Liver (tissue), 9 donors: ENCODE data around the gene SMOC2. TPM values are rescaled to one million over a fixed set of nuclear protein-coding genes. Genes with fewer than 3 reads are reported as not detected.

Experiments
- DNase-seq: peaks from one replicate; pipeline ENCODE4 v3.0.0-alpha.2; 2017; ENCODE audit warnings: low spot score
- H3K27ac ChIP-seq, 2 donors: one replicate each; pipeline ENCODE4 v1.7.0; 2013; ENCODE audit warnings: inconsistent platforms in 2 of 2, low read length in 2 of 2, control low read depth in 1 of 2, low read depth in 1 of 2, mild to moderate bottlenecking in 1 of 2
- H3K27me3 ChIP-seq, 4 donors: one replicate each; pipeline versions ENCODE4 v1.6.1 to v1.7.0; 2013; ENCODE audit warnings: low read length in 3 of 4, inconsistent platforms in 1 of 4, mild to moderate bottlenecking in 1 of 4, moderate library complexity in 1 of 4; ENCODE audit not compliant: control insufficient read depth in 4 of 4, insufficient read depth in 4 of 4
- H3K36me3 ChIP-seq, 4 donors: one replicate each; pipeline versions ENCODE4 v1.6.1 to v1.7.0; 2013; ENCODE audit warnings: low read length in 3 of 4, mild to moderate bottlenecking in 3 of 4, low read depth in 1 of 4, moderate library complexity in 1 of 4; ENCODE audit not compliant: control insufficient read depth in 4 of 4, insufficient read depth in 3 of 4
- H3K4me1 ChIP-seq, 4 donors: one replicate each; pipeline versions ENCODE4 v1.6.1 to v1.7.0; 2013; ENCODE audit warnings: low read length in 3 of 4, mild to moderate bottlenecking in 3 of 4, moderate library complexity in 1 of 4; ENCODE audit not compliant: control insufficient read depth in 4 of 4, insufficient read depth in 4 of 4
- H3K4me3 ChIP-seq, 3 donors: one replicate each; pipeline versions ENCODE4 v1.6.1 to v1.7.0; 2013; ENCODE audit warnings: low read length in 3 of 3, control low read depth in 1 of 3, low read depth in 1 of 3, mild to moderate bottlenecking in 1 of 3
- H3K9ac ChIP-seq, 2 donors: one replicate each; pipeline ENCODE4 v1.7.0; 2013; ENCODE audit warnings: low read length in 2 of 2, mild to moderate bottlenecking in 2 of 2, moderate library complexity in 2 of 2, control low read depth in 1 of 2, low read depth in 1 of 2
- H3K9me3 ChIP-seq, 4 donors: one replicate each; pipeline versions ENCODE4 v1.6.1 to v1.7.0; 2013; ENCODE audit warnings: low read length in 3 of 4; ENCODE audit not compliant: control insufficient read depth in 4 of 4
- EGR1 ChIP-seq, 2 donors: IDR thresholded peaks; 2 replicates each; pipeline ENCODE4 v1.6.1; 2016 to 2018; ENCODE audit warnings: antibody characterized with exemption in 2 of 2, low read depth in 2 of 2
- FOXA1 ChIP-seq: IDR thresholded peaks from 2 replicates; pipeline ENCODE4 v1.6.1; 2016; ENCODE audit warnings: antibody characterized with exemption
- FOXA2 ChIP-seq: IDR thresholded peaks from 2 replicates; pipeline ENCODE4 v1.6.1; 2016; ENCODE audit warnings: antibody characterized with exemption
- GABPA ChIP-seq, 2 donors: IDR thresholded peaks in 1 of 2; conservative IDR thresholded peaks in 1 of 2; 2 replicates each; pipeline ENCODE4 v1.6.1; 2016; ENCODE audit warnings: antibody characterized with exemption in 2 of 2, mild to moderate bottlenecking in 1 of 2, moderate library complexity in 1 of 2
- HNF4A ChIP-seq, 2 donors: conservative IDR thresholded peaks; 2 replicates each; pipeline ENCODE4 v1.6.1; 2016; ENCODE audit warnings: antibody characterized with exemption in 2 of 2, mild to moderate bottlenecking in 2 of 2
- HNF4G ChIP-seq: IDR thresholded peaks from 2 replicates; pipeline ENCODE4 v1.6.1; 2016; ENCODE audit warnings: antibody characterized with exemption
- JUND ChIP-seq, 2 donors: IDR thresholded peaks; 2 replicates each; pipeline ENCODE4 v1.6.1; 2016; ENCODE audit warnings: antibody characterized with exemption in 2 of 2
- NR2F2 ChIP-seq: IDR thresholded peaks from 2 replicates; pipeline ENCODE4 v1.6.1; 2016; ENCODE audit warnings: antibody characterized with exemption
- RAD21 ChIP-seq, 2 donors: IDR thresholded peaks; 2 replicates each; pipeline ENCODE4 v1.6.1; 2016; ENCODE audit warnings: antibody characterized with exemption in 2 of 2, mild to moderate bottlenecking in 2 of 2
- RXRA ChIP-seq, 2 donors: IDR thresholded peaks; 2 replicates each; pipeline ENCODE4 v1.6.1; 2017 to 2018; ENCODE audit warnings: antibody characterized with exemption in 2 of 2, mild to moderate bottlenecking in 1 of 2
- SP1 ChIP-seq: IDR thresholded peaks from 2 replicates; pipeline ENCODE4 v1.6.1; 2018; ENCODE audit warnings: antibody characterized with exemption, mild to moderate bottlenecking
- TAF1 ChIP-seq: conservative IDR thresholded peaks from 2 replicates; pipeline ENCODE4 v1.6.1; 2016; ENCODE audit warnings: antibody characterized with exemption, mild to moderate bottlenecking
- YY1 ChIP-seq: IDR thresholded peaks from 2 replicates; pipeline ENCODE4 v1.6.1; 2016; ENCODE audit warnings: antibody characterized with exemption, mild to moderate bottlenecking
- WGBS: extraction: QIAGEN DNeasy Blood & Tissue Kit; methylation state at CpG from one replicate; pipeline ENCODE4 v1.1.7; 2013; 5-methylcytosine and 5-hydroxymethylcytosine counted together
- polyA plus RNA-seq, 2 donors: library from polyadenylated mRNA; stranded (reverse) in 1 of 2; unstranded in 1 of 2; fragments of 200-250 nt in 1 of 2; fragments of >200 nt in 1 of 2; fragmentation: Nextera tagmentation in 1 of 2; extraction: Ambion mirVana in 1 of 2; gene quantifications; one replicate each; pipeline versions ENCODE4 v1.2.1 to v1.2.3, GENCODE V29; 2013 to 2015
- total RNA-seq, 2 donors: library from RNA; depleted of rRNA; stranded (reverse); fragments of >200 nt; gene quantifications; one replicate each; pipeline ENCODE4 v1.2.3, GENCODE V29; 2014
- TF ChIP-seq, protein P1 (sequence below): IDR thresholded peaks from 2 replicates; pipeline ENCODE4 v1.6.1; 2016; ENCODE audit warnings: antibody characterized with exemption
- TF ChIP-seq, protein P2 (sequence below): IDR thresholded peaks from 2 replicates; pipeline ENCODE4 v1.6.1; 2016; ENCODE audit warnings: antibody characterized with exemption
- TF ChIP-seq, protein P3 (sequence below): IDR thresholded peaks from 2 replicates; pipeline ENCODE4 v1.6.1; 2016; ENCODE audit warnings: antibody characterized with exemption
- TF ChIP-seq, protein P4 (sequence below): IDR thresholded peaks from 2 replicates; pipeline ENCODE4 v1.6.1; 2016; ENCODE audit warnings: antibody characterized with exemption, mild to moderate bottlenecking
- TF ChIP-seq, protein P5 (sequence below): fragments of 150-350 bp; IDR thresholded peaks from 2 replicates; pipeline ENCODE4 v1.5.1; 2017; ENCODE audit warnings: improper control_type of control experiment, low read depth, low read length; ENCODE audit not compliant: missing input control
- donor health status: healthy.
- donor health status: healthy.
- donor health status: healthy.
- donor health status: healthy.
- donor health status: healthy.

Gene SMOC2
- total and polyA plus RNA-seq, 4 donors, result 0.23 to 1.9 (median 1.1) TPM

DNA sequence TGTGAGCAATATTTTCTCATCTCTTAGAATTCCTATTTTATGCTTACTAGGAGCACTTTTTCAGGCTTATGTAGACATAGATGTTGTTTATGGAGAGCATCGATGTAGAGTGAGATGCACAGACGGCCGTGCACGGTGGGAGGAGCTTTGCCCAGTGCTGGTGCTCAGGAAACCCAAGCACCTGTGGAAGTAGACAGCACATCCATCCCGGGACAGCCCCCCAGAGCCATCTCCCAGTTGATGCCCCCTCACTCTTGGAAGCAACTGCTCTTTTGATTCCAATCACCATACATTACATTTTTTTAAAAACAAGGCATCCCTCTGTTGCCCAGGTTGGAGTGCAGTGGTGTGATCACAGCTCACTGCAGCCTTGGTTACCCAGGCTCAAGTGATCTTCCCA is 143.7 kb downstream of the SMOC2 start:
- Histone ChIP-seq H3K27ac (no peak overlapping the region), H3K4me3 (no peak overlapping the region), H3K9me3 (no peaks in the 10 kb centered on the region), H3K4me1 (no peaks in the 10 kb centered on the region), H3K36me3 (no peaks in the 10 kb centered on the region), H3K27me3 (peaks cover 0 to 4% (median 1%) of the 10 kb centered on the region in 4 donors), H3K9ac (no peak overlapping the region)
- TF ChIP-seq, protein P1, sequence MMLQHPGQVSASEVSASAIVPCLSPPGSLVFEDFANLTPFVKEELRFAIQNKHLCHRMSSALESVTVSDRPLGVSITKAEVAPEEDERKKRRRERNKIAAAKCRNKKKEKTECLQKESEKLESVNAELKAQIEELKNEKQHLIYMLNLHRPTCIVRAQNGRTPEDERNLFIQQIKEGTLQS, result no peak
- TF ChIP-seq SP1, result no peak
- TF ChIP-seq RAD21 (IDR thresholded peaks at IDR 0.05), result no peak
- TF ChIP-seq NR2F2, result no peak
- no peak for TF ChIP-seq TAF1
- TF ChIP-seq, protein P2, sequence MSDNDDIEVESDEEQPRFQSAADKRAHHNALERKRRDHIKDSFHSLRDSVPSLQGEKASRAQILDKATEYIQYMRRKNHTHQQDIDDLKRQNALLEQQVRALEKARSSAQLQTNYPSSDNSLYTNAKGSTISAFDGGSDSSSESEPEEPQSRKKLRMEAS, result no peak
- TF ChIP-seq EGR1 (IDR thresholded peaks at IDR 0.05; ENCODE audit: low read depth in 2 of 2), result no peak
- no peak for TF ChIP-seq GABPA (IDR thresholded peaks at IDR 0.05 in 1 of 2, conservative IDR thresholded peaks at IDR 0.05 in 1 of 2)
- TF ChIP-seq FOXA1, result no peak
- no peak for TF ChIP-seq FOXA2
- TF ChIP-seq, protein P3, sequence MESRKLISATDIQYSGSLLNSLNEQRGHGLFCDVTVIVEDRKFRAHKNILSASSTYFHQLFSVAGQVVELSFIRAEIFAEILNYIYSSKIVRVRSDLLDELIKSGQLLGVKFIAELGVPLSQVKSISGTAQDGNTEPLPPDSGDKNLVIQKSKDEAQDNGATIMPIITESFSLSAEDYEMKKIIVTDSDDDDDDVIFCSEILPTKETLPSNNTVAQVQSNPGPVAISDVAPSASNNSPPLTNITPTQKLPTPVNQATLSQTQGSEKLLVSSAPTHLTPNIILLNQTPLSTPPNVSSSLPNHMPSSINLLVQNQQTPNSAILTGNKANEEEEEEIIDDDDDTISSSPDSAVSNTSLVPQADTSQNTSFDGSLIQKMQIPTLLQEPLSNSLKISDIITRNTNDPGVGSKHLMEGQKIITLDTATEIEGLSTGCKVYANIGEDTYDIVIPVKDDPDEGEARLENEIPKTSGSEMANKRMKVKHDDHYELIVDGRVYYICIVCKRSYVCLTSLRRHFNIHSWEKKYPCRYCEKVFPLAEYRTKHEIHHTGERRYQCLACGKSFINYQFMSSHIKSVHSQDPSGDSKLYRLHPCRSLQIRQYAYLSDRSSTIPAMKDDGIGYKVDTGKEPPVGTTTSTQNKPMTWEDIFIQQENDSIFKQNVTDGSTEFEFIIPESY, result no peak
- TF ChIP-seq, protein P4, sequence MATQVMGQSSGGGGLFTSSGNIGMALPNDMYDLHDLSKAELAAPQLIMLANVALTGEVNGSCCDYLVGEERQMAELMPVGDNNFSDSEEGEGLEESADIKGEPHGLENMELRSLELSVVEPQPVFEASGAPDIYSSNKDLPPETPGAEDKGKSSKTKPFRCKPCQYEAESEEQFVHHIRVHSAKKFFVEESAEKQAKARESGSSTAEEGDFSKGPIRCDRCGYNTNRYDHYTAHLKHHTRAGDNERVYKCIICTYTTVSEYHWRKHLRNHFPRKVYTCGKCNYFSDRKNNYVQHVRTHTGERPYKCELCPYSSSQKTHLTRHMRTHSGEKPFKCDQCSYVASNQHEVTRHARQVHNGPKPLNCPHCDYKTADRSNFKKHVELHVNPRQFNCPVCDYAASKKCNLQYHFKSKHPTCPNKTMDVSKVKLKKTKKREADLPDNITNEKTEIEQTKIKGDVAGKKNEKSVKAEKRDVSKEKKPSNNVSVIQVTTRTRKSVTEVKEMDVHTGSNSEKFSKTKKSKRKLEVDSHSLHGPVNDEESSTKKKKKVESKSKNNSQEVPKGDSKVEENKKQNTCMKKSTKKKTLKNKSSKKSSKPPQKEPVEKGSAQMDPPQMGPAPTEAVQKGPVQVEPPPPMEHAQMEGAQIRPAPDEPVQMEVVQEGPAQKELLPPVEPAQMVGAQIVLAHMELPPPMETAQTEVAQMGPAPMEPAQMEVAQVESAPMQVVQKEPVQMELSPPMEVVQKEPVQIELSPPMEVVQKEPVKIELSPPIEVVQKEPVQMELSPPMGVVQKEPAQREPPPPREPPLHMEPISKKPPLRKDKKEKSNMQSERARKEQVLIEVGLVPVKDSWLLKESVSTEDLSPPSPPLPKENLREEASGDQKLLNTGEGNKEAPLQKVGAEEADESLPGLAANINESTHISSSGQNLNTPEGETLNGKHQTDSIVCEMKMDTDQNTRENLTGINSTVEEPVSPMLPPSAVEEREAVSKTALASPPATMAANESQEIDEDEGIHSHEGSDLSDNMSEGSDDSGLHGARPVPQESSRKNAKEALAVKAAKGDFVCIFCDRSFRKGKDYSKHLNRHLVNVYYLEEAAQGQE, result no peak
- no peak for TF ChIP-seq HNF4G
- TF ChIP-seq, protein P5, sequence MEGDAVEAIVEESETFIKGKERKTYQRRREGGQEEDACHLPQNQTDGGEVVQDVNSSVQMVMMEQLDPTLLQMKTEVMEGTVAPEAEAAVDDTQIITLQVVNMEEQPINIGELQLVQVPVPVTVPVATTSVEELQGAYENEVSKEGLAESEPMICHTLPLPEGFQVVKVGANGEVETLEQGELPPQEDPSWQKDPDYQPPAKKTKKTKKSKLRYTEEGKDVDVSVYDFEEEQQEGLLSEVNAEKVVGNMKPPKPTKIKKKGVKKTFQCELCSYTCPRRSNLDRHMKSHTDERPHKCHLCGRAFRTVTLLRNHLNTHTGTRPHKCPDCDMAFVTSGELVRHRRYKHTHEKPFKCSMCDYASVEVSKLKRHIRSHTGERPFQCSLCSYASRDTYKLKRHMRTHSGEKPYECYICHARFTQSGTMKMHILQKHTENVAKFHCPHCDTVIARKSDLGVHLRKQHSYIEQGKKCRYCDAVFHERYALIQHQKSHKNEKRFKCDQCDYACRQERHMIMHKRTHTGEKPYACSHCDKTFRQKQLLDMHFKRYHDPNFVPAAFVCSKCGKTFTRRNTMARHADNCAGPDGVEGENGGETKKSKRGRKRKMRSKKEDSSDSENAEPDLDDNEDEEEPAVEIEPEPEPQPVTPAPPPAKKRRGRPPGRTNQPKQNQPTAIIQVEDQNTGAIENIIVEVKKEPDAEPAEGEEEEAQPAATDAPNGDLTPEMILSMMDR, result no peak
- TF ChIP-seq HNF4A (conservative IDR thresholded peaks at IDR 0.05), result no peak
- TF ChIP-seq JUND (IDR thresholded peaks at IDR 0.05), result no peak
- TF ChIP-seq YY1, result no peak
- 72% methylated on average over 5 of the region's 5 CpGs for WGBS
- DNase-seq, result no peak

DNA sequence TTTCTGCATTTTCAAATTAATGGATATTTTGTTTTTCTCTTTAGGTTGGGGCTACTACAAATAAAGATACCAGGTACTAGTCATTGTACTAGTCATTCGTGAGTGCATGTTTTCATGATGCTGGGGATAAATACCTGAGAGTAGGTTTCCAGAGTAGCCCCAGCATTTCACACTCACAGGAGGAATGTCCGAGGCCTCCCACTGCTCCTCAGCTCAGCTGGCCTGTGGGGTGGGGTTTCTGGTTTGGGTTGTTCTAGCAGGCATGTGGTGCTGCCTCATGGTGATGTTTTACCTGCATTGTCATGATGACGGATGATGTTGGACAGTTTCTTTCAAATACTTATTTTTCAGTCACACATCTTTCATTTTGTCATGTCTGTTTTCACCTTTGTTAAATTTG is 144.5 kb downstream of the SMOC2 start:
- WGBS, result 72% methylated on average over 3 of the region's 3 CpGs
- no peaks in the 10 kb centered on the region for H3K36me3 ChIP-seq
- no peak overlapping the region for H3K4me3 ChIP-seq
- no peaks in the 10 kb centered on the region for H3K4me1 ChIP-seq
- no peak for DNase-seq
- peaks cover 0 to 4% (median 1%) of the 10 kb centered on the region in 4 donors for H3K27me3 ChIP-seq
- no peaks in the 10 kb centered on the region for H3K9me3 ChIP-seq
- H3K9ac ChIP-seq, result no peak overlapping the region
- H3K27ac ChIP-seq, result no peak overlapping the region
- TF ChIP-seq RXRA (IDR thresholded peaks at IDR 0.05) (no peak), NR2F2 (no peak), EGR1 (IDR thresholded peaks at IDR 0.05; ENCODE audit: low read depth in 2 of 2) (no peak), GABPA (IDR thresholded peaks at IDR 0.05 in 1 of 2, conservative IDR thresholded peaks at IDR 0.05 in 1 of 2) (no peak), YY1 (no peak), SP1 (no peak), FOXA1 (no peak), HNF4A (conservative IDR thresholded peaks at IDR 0.05) (no peak), TAF1 (no peak), JUND (IDR thresholded peaks at IDR 0.05) (no peak)
- TF ChIP-seq, protein P2, result no peak
- TF ChIP-seq, protein P4, result no peak
